HFFc6 (cell line): ENCODE measurements around the gene SPATA16. TPM values are rescaled to one million over a fixed set of nuclear protein-coding genes. Genes with fewer than 3 reads are reported as not detected.

ENCODE experiments used
- DNase-seq: peaks from one replicate; pipeline ENCODE4 v3.0.0-alpha.2; 2018
- H3K27ac Mint-ChIP-seq: 2 replicates; pipeline ENCODE4 v1.8.0; 2020; ENCODE audit warnings: mild to moderate bottlenecking, mixed read lengths
- H3K27me3 Mint-ChIP-seq: 2 replicates; pipeline ENCODE4 v1.8.0; 2021; ENCODE audit warnings: mild to moderate bottlenecking, moderate library complexity, mixed read lengths; ENCODE audit not compliant: insufficient read depth
- H3K36me3 Mint-ChIP-seq: 2 replicates; pipeline ENCODE4 v1.8.0; 2021; ENCODE audit warnings: low read depth, mixed read lengths
- H3K4me1 Mint-ChIP-seq: 2 replicates; pipeline ENCODE4 v1.8.0; 2020; ENCODE audit warnings: low read depth, mixed read lengths
- H3K4me3 Mint-ChIP-seq: 2 replicates; pipeline ENCODE4 v1.8.0; 2020; ENCODE audit warnings: mild to moderate bottlenecking, moderate library complexity, mixed read lengths
- H3K9me3 Mint-ChIP-seq: 2 replicates; pipeline ENCODE4 v1.8.0; 2020; ENCODE audit warnings: mild to moderate bottlenecking, mixed read lengths
- CTCF ChIP-seq: fragments of 200-600 bp; sonication (generic); IDR thresholded peaks from 2 replicates; pipeline ENCODE4 v1.5.0; 2021; ENCODE audit warnings: antibody characterized with exemption, mild to moderate bottlenecking
- total RNA-seq, 6 experiments: library from RNA; stranded (reverse); fragmentation: NEBNext Ultra II Directional; extraction: Animal tissue kit (Norgen Biotek cat#: 25700); gene quantifications; 2 replicates in 1 of 6; 3 replicates in 5 of 6; pipeline ENCODE4 v1.2.3, GENCODE V29; 2021

SPATA16 gene
- total RNA-seq, 6 experiments from 2014 or later = not detected

DNA sequence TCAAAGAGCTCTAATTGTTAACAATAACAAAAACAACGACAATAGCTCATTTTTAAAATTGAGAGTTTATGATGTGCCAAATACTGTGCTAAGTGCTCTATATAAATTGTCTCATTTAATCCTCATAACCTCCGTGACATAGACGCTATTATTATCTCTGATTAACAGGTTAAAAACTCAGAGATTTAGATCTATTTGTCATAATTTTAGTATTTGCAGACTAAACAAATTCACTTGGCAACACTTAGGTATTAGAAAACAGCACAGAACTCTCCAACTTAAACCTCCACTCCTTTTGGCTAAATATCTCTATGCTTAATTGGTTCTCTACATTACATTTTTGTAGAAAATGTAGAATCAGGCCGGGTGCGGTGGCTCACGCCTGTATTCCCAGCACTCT is 136.4 kb downstream of the SPATA16 start:
- no peak for DNase-seq
- no peak overlapping the region for H3K4me3 Mint-ChIP-seq
- H3K27me3 Mint-ChIP-seq = no peaks in the 10 kb centered on the region; the same call in 1 of the 2 replicates
- peaks cover 7% of the 10 kb centered on the region; the same call in 1 of the 2 replicates for H3K9me3 Mint-ChIP-seq
- no peaks in the 10 kb centered on the region for H3K36me3 Mint-ChIP-seq
- H3K27ac Mint-ChIP-seq = no peak overlapping the region
- TF ChIP-seq CTCF = no peak
- no peaks in the 10 kb centered on the region; the same call in 1 of the 2 replicates for H3K4me1 Mint-ChIP-seq

DNA sequence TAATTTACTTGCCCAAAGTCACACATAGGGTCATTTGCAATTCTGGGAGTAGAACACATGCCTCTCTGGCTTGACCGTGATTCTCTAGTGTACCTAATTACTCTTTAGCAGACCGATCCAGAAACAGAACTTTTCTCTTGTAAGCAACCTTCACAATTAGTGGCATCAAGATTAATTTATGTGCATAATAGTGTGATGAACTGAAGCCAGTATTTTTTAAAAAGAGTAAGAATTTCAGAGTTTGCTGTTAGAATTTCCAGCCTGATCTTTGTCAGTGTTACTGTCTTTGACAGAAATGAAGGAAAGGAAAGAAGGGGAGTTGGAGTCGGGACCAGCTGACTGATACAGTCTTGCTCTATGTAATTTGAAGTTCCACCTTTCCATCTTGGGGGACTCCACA is 137.1 kb downstream of the SPATA16 start:
- TF ChIP-seq CTCF = no peak
- Mint-ChIP-seq H3K4me3 (no peak overlapping the region), H3K36me3 (no peaks in the 10 kb centered on the region), H3K27me3 (no peaks in the 10 kb centered on the region; the same call in 1 of the 2 replicates), H3K27ac (no peak overlapping the region), H3K9me3 (peaks cover 7% of the 10 kb centered on the region; the same call in 1 of the 2 replicates), H3K4me1 (no peaks in the 10 kb centered on the region; the same call in 1 of the 2 replicates)
- no peak for DNase-seq

DNA sequence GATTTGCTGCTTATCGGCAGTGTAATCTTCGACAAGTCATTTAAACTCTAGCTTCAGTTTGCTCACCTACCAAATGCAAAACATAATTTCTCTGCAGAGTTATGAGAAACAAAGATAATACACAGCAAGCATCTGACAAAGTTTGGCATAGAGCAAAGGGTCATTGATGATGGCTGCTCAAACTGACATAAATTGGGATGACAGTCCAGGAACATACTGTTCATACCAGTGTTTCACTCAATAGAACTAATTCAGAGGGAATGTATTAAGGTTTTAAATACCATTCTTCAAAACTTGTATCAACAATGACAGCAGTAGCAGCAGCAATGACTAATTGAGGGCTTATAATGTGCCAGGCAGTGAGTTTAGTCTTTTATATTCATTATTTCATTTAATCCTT is 137.6 kb downstream of the SPATA16 start:
- DNase-seq = no peak
- no peak overlapping the region for H3K27ac Mint-ChIP-seq
- no peaks in the 10 kb centered on the region for H3K4me1 Mint-ChIP-seq

DNA sequence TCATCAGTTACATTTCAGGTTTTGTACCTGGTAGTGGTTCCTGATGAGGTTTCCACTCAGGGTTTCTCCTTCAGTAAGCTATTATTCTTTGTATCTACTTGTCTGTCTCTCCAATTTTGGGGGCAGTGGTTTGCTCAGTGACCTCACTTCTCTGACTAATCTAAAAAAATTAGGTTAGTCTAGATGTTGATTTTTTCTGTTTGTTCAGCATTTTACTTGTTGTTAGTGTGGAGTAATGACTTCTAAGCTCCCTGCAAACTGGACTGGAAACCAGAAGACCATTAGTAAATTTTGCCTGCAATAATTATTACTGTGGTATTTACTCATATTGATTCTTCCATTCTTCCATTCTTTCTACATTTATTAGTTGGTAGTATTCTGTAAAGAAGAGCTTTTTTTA is 139.4 kb downstream of the SPATA16 start:
- TF ChIP-seq CTCF = no peak
- Mint-ChIP-seq H3K27ac (no peak overlapping the region), H3K27me3 (no peaks in the 10 kb centered on the region), H3K36me3 (no peaks in the 10 kb centered on the region), H3K4me1 (no peaks in the 10 kb centered on the region), H3K9me3 (peaks cover 7% of the 10 kb centered on the region; the same call in 1 of the 2 replicates), H3K4me3 (no peak overlapping the region)
- DNase-seq = no peak

More for the DNA sequence above, 137.6 kb downstream of the SPATA16 start:
- H3K9me3 Mint-ChIP-seq = peaks cover 7% of the 10 kb centered on the region; the same call in 1 of the 2 replicates
- no peak for TF ChIP-seq CTCF
- no peaks in the 10 kb centered on the region for H3K36me3 Mint-ChIP-seq
- H3K4me3 Mint-ChIP-seq = no peak overlapping the region
- no peaks in the 10 kb centered on the region; the same call in 1 of the 2 replicates for H3K27me3 Mint-ChIP-seq

DNA sequence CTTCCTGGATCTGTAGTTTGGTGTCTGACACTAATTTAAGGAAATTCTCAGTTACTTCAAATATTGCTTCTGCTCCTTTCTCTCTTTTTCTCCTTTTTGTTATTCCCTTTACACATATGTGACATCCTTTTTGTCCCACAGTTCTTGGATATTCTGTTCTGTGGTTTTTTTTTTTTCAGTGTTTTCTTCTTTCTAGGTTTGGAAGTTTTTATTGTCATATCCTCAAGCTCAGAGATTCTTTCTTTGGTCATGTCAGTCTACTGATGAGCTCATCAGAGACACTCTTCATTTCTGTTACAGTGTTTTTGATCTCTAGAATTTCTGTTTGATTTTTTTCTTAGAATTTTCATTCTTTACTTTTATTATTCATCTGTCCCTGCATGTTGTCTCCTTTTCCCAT is 140.5 kb downstream of the SPATA16 start:
- no peak for DNase-seq
- H3K9me3 Mint-ChIP-seq = peaks cover 7% of the 10 kb centered on the region; the same call in 1 of the 2 replicates
- no peaks in the 10 kb centered on the region for H3K36me3 Mint-ChIP-seq
- H3K4me1 Mint-ChIP-seq = no peaks in the 10 kb centered on the region
- no peaks in the 10 kb centered on the region for H3K27me3 Mint-ChIP-seq
- H3K4me3 Mint-ChIP-seq = no peak overlapping the region
- no peak overlapping the region for H3K27ac Mint-ChIP-seq
- no peak for TF ChIP-seq CTCF

DNA sequence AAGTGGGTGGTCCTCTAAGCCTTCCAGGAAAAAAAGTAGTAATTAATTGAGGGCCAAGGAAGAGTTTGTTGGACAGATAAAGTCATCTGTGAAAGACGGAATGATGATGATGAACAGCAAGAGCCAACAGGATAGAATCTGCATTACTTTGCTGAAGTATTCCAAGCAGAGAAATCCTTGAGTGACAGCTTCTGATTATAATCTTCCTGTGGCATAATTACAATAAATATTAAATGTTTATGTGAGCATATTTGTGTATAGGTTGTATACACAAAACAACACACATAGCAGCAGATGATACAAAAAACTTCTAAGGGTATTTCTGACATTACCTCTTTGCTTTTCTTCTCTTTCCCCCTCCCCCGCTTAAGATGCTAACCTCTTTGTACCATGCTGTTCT is 147.6 kb downstream of the SPATA16 start:
- Mint-ChIP-seq H3K27me3 (no peaks in the 10 kb centered on the region; the same call in 1 of the 2 replicates), H3K9me3 (no peaks in the 10 kb centered on the region), H3K36me3 (no peaks in the 10 kb centered on the region), H3K4me1 (no peaks in the 10 kb centered on the region), H3K27ac (no peak overlapping the region), H3K4me3 (no peak overlapping the region)
- TF ChIP-seq CTCF = no peak
- no peak for DNase-seq
